ENCODE data around the gene CNRIP1.
"Not testable (repeated sequence)": the region's sequence is repeated elsewhere in the genome, so short reads cannot be mapped to it uniquely, and the experiment has no call there.

The CNRIP1 gene

DNA sequence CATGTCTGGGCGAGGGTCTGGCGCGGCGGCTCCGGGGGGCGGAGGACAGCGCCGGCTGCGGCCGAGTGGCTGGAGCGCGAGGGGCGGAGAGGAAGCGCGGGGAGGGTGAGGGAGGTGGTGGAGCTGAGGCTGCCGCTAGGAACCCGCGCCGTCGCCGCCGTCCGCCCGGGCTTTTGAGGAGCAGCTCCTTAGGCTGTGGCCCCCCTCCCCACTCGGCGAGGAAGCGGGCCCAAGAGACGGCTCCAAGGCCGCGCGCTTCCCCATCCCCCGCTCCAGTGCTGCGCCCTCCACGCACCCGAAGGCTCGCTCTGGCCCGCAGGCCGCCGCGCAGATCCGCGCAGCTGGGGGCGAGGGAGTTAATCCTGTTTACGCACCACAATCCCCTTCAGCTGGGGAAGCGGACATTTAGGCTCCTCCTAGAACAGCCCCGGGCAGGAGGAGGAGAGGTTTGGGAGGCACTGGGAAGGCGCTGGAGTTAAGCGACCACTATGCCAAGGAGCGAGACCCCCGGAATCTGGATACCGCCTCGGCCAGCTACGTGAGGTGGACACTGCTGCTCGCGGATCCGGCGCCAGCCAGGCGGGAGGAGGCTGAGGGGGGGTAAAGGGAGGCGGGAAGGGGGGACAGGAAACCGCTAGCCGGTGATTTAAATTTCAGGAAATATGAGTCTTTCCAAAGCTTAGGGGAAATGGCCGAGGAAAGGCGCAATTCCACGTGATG lies at the start of gene CNRIP1:
TSS of gene CNRIP1 (minus strand) at position 552 of the 720 bp plus-strand sequence. CDS start at position 3, 549 bp downstream.
- no peak for FAIRE-seq

- FAIRE-seq: no peak
Measured at GRCh38 chr2:68369337-68369734, 49.6 kb upstream of the CNRIP1 start.

- no peak for FAIRE-seq
Measured at GRCh38 chr2:68368654-68369336, 49.0 kb upstream of the CNRIP1 start.

DNA sequence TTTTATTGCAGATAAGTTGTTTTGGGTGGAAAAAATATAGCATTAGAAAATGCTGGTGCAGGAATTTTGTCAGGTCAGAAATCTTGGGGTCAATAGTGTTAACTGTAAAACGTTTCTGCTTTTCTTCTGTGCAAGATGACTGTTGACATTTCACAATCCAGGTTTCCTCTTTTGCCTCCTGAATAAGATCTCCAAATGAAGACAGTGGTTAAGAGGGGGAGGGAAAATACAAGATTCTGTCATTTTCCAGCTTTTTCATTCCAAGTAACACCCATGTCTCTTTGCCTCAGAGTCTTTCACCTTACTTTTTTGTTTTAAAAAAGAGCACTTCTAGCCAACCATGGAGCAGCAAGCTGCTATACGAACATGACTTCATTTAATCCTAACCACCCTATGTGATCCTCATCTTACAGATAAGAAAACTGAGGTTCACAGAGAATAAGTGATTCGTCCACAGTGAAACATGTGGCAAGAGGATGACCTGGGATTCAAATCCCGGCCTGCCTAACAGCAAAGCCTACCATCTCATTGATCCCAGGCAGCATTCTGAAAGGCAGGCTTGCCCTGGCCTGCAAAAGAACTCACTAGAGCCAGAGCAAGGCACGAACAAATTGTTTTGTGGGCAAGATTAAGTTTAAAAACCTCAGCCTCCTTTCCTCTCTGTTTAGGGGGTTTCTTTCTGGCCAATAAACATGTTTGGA lies 48.4 kb upstream of the CNRIP1 start:
- no peak for FAIRE-seq

DNA sequence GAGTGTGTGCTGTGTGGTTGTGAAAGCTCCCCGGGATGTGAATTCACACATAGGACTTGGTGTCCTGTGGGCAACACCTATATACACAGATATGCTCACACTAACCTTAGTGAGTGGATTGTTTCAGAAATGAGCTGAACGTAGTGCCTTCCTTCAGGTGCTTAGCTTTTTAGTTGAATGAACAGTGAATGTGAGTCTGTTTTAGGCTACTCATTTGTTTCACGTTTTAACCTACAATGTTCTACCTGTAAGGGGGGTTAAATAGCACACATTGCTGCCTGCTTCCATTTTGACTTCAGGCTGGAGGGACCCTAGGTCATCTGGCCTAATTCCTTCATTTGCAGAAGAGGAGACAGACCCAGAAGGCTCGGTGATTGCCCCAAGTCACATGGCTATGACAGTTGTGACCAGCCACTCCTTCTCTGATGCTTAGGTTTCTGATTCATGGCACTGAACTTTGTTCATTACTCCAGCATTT lies 46.4 kb upstream of the CNRIP1 start:
- no peak for FAIRE-seq

GRCh38 chr2:68365087-68365486 lies 45.3 kb upstream of the CNRIP1 start, which contains the start of gene PLEK:
Gene PLEK, plus strand, starts transcription at chr2:68365282. Its CDS starts 70 bp downstream, at chr2:68365352.
- FAIRE-seq: no peak

DNA sequence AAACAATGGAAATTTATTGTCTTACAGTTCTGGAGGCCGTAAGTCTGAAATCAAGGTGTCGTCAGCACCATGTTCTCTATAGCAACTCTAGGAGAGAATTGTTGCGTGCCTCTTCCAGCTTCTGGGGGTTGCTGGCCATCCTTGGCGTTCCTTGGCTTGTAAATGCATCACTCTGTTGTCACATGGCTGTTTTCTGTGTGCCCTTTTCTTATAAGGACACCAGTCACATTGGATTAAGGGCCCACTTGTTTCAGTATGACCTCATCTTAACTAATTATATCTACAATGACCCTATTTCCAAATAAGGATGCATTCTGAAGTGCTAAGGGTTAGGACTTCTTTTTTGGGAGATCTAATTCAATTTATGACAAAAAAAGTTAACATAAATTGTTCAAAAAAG lies 44.0 kb upstream of the CNRIP1 start:
- no peak for FAIRE-seq

GRCh38 chr2:68362749-68363148 lies 43.0 kb upstream of the CNRIP1 start:
- FAIRE-seq: no peak

GRCh38 chr2:68362069-68362468 lies 42.3 kb upstream of the CNRIP1 start:
- FAIRE-seq: peak; percentile 72

DNA sequence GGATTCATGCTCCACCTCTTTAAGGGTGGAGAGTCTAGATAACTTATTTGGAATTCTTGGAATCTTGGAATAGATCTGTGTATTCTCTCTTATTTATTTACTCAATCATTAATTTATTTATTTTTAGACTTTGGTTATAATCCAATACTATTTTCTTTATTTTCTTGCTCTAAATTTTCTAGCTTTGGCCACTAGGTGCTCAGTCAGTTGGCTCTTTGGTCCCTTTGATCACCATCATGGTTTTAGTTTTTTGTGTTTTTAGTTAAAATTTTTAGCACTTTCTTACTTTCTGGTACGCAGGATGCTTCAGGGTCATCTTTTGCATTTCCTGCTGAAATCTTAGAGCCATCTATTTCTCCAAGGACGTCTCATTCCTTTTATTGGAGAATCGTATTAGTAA lies 40.1 kb upstream of the CNRIP1 start:
- no peak for FAIRE-seq

DNA sequence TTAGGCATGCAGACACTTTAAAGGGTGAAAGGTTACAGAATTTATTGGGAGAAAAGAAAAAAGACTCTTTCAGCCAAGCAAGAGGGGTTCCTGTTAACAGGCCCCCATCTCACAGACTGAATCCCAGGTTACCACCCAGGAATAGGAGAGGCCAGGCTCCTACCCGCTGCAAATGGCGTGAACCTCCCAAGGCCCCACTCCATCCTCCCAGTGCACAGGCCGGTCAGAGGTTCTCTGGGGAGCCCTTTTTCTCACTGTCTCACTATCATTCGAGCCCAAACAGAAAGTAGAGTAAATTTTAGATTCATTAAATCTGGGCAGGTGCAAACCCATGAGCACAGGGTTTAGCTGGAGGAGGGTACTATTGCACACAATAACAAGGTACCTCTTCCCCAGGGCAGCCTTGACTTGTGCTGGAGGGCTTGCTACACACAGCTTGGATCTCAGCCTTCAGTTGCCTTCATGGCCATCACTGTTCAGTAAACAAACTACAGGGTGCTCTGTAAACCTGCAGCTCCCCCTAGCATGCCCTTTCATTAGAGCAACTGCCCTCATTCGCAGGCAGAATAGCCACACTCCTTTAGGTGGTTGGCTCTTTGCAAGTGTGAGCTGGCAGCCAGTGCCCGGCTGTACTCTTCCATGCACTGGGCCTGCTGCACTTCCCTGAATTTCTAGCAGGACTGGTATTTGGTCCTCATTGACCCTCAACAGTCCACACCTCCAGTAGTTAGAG lies 38.0 kb upstream of the CNRIP1 start:
- FAIRE-seq: no peak

DNA sequence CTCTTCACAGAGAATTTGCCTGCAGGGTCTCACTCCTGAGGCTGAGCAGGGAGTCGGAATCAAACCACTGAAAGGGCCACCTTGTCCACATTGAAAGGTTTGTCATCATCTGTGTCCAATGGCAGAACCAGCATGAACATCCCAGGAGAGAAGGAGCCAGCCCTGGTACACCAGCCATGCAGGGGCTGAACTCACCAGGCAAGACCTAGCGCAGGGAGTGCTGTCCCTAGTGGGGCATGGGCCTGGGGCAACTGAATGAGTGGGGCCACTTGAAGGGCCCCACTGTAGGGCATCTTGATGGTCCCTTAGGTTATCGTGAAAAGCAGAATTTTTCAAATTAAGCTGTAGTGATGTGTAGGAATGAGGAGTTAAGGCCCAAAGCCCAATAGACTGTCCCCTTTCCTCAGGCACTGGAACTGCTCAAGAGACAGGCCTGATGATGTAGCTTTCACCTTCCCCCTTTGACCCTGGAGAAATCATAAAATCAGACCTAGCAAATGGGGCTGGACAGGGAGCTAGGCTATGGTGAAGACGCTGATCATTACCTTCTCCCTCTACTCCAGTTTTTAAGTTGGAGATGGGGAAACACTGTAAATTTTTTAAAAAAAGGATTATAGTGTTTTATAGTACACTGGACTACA lies 37.0 kb upstream of the CNRIP1 start:
- no peak for FAIRE-seq

DNA sequence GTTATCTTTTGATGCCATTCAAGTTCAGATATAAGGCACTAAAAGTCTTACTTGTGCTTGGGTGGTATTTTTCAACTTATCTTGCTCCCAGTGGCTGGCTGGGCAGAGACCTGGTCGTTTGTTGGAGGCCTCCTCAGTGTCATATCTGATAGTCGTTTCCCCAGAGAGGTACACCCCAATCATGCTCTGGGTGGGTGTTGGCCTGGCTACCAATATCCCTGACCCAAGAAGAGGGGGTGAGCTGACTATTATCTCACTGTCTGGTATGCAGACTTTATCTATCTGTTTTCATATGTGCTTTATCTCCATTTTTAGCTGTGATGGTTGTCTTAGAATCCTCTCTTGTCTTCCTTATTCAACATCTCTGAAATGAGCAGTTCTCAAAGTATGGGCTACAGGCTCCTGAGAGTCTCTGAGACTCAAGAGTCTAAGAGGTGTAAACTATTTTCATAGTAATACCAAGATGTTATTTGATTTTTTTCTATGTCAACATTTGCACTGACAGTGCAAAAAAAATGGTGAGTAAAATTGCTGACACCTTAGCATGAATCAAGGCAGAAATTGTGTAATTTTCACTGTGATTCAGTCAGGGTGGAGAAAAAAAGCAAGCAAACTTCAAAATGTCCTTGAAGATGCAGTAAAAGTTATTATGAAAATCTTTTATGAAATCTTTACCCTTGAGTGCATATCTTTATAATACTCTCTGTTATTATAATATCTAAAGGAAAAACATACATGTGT lies 33.1 kb upstream of the CNRIP1 start:
- no peak for FAIRE-seq

DNA sequence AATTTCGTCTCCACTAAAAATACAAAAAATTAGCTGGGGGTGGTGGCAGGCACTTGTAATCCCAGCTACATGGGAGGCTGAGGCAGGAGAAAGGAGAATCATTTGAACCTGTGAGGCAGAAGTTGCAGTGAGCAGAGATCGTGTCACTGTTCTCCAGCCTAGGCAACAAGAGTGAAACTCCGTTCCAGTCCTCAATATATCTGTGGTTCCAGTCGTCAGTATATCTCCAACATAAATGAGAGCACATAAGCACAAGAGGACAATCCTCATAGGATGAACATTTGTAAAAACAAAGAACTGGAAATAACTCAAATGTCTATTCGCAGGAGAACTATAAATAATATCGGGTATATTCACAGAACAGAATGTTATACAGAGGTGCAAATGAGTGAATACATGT lies 32.2 kb upstream of the CNRIP1 start:
- no peak for FAIRE-seq

DNA sequence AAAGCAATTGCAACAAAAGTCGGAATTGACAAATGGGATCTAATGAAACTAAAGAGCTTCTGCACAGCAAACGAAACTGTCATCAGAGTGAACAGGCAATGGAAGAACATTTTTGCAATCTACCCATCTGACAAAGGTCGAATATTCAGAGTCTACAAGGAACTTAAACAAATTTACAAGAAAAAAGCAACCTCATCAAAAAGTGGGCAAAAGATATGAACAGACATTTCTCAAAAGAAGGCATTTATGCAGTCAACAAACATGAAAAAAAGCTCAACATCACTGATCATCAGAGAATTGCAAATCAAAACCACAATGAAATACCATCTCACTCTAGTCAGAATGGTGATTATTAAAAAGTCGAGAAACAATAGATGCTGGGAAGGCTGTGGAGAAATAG lies 29.3 kb upstream of the CNRIP1 start:
- FAIRE-seq: not testable (repeated sequence)

GRCh38 chr2:68345129-68345875 lies 25.6 kb upstream of the CNRIP1 start:
- FAIRE-seq: no peak

GRCh38 chr2:68344031-68344430 lies 24.3 kb upstream of the CNRIP1 start:
- no peak for FAIRE-seq

DNA sequence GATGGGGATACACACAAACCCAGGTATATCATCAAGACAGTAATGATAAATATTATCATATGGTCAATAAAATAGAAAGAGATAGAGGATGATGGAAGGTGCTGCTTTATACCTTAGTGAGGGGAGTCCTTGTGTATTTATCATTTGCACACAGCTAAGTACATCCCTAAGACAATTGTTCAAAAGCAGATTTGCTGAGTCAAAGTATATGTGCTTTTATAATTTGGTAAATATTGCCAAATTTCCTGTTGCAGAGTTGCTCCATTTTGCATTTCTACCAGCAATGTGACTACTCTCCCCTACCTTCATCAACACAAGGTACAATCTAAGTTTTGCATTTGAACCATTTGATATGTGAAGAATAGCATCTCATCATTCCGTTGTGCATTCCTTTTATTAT lies 22.7 kb upstream of the CNRIP1 start:
- no peak for FAIRE-seq

DNA sequence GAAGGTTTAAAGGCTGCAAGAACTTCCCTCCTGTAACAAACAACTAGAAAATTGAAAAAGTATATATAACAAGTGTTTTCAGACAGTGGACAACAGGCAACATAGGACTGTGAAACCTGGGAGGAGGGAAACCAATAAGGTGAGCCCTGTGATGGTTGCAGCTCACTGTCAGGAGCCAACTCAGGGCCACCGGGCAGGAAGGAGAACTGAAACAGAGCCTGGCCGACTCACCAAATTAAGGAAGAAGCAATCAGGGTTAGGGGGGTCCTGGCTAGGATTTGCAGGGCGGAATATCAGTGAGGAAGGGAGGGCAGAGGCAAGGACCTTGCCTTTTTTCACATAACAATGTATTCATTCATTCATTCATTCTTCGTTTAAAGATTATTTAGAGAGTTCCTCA lies 21.8 kb upstream of the CNRIP1 start:
- no peak for FAIRE-seq

DNA sequence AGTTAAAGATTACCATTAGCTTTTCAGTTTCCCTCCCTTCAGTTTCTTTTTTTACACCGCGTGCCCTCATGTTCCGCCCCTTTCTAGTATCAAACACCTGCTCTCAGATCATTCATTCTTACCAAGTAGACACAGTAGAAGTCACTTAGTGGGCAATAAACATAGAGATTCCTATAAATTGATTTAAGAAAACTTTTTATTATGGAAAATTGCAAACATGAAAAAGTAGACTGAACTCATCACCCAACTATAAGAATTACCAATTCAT lies 21.2 kb upstream of the CNRIP1 start:
- FAIRE-seq: no peak

Measured in TTC549 (cell line).